IMR-90 (cell line): ENCODE measurements around the gene ARHGEF33. TPM values are rescaled to one million over a fixed set of nuclear protein-coding genes. Genes with fewer than 3 reads are reported as not detected.

Experiments used
- ATAC-seq: fragments of 200-7000 bp; cut with Tn5 transposase; 2 replicates; pipeline ENCODE4 v1.9.1; 2020; ENCODE audit warnings: low read depth, mild to moderate bottlenecking, moderate library complexity
- BruUV-seq: library from RNA; stranded (reverse); fragments of 400-500 nt; replicated peaks from 2 replicates; lab custom pipeline; 2021; lab: Mats Ljungman, UMichigan
- CTCF ChIA-PET: fragments of 300-600 bp; formaldehyde crosslinking; extraction: SDS; loops from one replicate; lab custom pipeline; 2021; ENCODE audit warnings: antibody characterized with exemption; lab: Yijun Ruan, JAX
- POLR2A ChIA-PET: fragments of 300-600 bp; sonication (Branson Sonifier 250); formaldehyde crosslinking; loops from one replicate; lab custom pipeline; 2022; ENCODE audit warnings: antibody characterized with exemption; ENCODE audit not compliant: unreplicated experiment; lab: Charles Lee
- DNase-seq: peaks from one replicate; pipeline ENCODE4 v3.0.0; 2013
- H2AFZ ChIP-seq: replicated peaks from 2 replicates; pipeline ENCODE3; 2013; ENCODE audit warnings: low read length, mild to moderate bottlenecking; ENCODE audit not compliant: poor library complexity
- H2AK5ac ChIP-seq: 2 replicates; pipeline ENCODE4 v1.6.1; 2013; ENCODE audit warnings: low read depth, low read length, inconsistent platforms
- H2AK9ac ChIP-seq: replicated peaks from 2 replicates; pipeline ENCODE3; 2013; ENCODE audit warnings: mild to moderate bottlenecking, low read depth, low read length, moderate library complexity; ENCODE audit not compliant: poor library complexity
- H2BK120ac ChIP-seq: 2 replicates; pipeline ENCODE4 v1.6.1; 2013; ENCODE audit warnings: low read depth, low read length, inconsistent platforms
- H2BK15ac ChIP-seq: 3 replicates; pipeline ENCODE4 v1.6.1; 2013; ENCODE audit warnings: low read depth, low read length, inconsistent platforms
- H2BK20ac ChIP-seq: 2 replicates; pipeline ENCODE4 v1.6.1; 2013; ENCODE audit warnings: low read depth, mild to moderate bottlenecking, inconsistent platforms, low read length, moderate library complexity
- H2BK5ac ChIP-seq: 2 replicates; pipeline ENCODE4 v1.6.1; 2013; ENCODE audit warnings: mild to moderate bottlenecking, low read depth, low read length, inconsistent platforms; ENCODE audit not compliant: poor library complexity, severe bottlenecking
- H3K14ac ChIP-seq: replicated peaks from 2 replicates; pipeline ENCODE4 v1.6.1; 2013; ENCODE audit warnings: low read depth, low read length, inconsistent platforms
- H3K18ac ChIP-seq: 2 replicates; pipeline ENCODE4 v1.6.1; 2013; ENCODE audit warnings: low read depth, low read length, control low read depth
- H3K23ac ChIP-seq: 2 replicates; pipeline ENCODE4 v1.6.1; 2013; ENCODE audit warnings: low read depth, low read length, inconsistent platforms
- H3K27ac ChIP-seq: 2 replicates; pipeline ENCODE4 v1.5.1; 2013; ENCODE audit warnings: mild to moderate bottlenecking, control low read depth, low read length; ENCODE audit not compliant: insufficient read depth
- H3K27me3 ChIP-seq: 2 replicates; pipeline ENCODE4 v1.6.1; 2013; ENCODE audit warnings: low read length; ENCODE audit not compliant: control insufficient read depth, insufficient read depth
- H3K36me3 ChIP-seq: 2 replicates; pipeline ENCODE4 v1.6.1; 2013; ENCODE audit warnings: low read length, mixed read lengths; ENCODE audit not compliant: control insufficient read depth, insufficient read depth
- H3K4ac ChIP-seq: 2 replicates; pipeline ENCODE4 v1.6.1; 2013; ENCODE audit warnings: low read depth, low read length, inconsistent platforms
- H3K4me1 ChIP-seq: 2 replicates; pipeline ENCODE4 v1.6.1; 2013; ENCODE audit warnings: low read length, mixed read lengths; ENCODE audit not compliant: control insufficient read depth, insufficient read depth
- H3K4me2 ChIP-seq: 2 replicates; pipeline ENCODE4 v1.6.1; 2013; ENCODE audit warnings: low read depth, mild to moderate bottlenecking, control low read depth, low read length, moderate library complexity
- H3K4me3 ChIP-seq: 2 replicates; pipeline ENCODE4 v1.5.1; 2013; ENCODE audit warnings: low read depth, mild to moderate bottlenecking, control low read depth, low read length, moderate library complexity; ENCODE audit not compliant: insufficient read depth
- H3K56ac ChIP-seq: 2 replicates; pipeline ENCODE4 v1.6.1; 2013; ENCODE audit warnings: low read length, inconsistent platforms; ENCODE audit not compliant: insufficient read depth; ENCODE audit errors: extremely low read depth
- H3K79me1 ChIP-seq, 2 experiments: 2 replicates each; pipeline ENCODE4 v1.6.1; 2013; ENCODE audit warnings: low read length in 2 of 2, inconsistent platforms in 1 of 2, low read depth in 1 of 2
- H3K9ac ChIP-seq: 2 replicates; pipeline ENCODE4 v1.6.1; 2013; ENCODE audit warnings: low read depth, low read length, control low read depth
- H3K9me1 ChIP-seq: 2 replicates; pipeline ENCODE4 v1.6.1; 2013; ENCODE audit warnings: low read length, inconsistent platforms; ENCODE audit not compliant: insufficient read depth
- H3K9me3 ChIP-seq: 2 replicates; pipeline ENCODE4 v1.6.1; 2013; ENCODE audit warnings: low read length; ENCODE audit not compliant: control insufficient read depth, insufficient read depth
- H4K20me1 ChIP-seq: 2 replicates; pipeline ENCODE4 v1.6.1; 2013; ENCODE audit warnings: low read length, inconsistent platforms; ENCODE audit not compliant: insufficient read depth
- H4K5ac ChIP-seq: 2 replicates; pipeline ENCODE4 v1.6.1; 2013; ENCODE audit warnings: mild to moderate bottlenecking, low read depth, low read length, control low read depth
- H4K8ac ChIP-seq, 2 experiments: 2 replicates each; pipeline ENCODE4 v1.6.1; 2013; ENCODE audit warnings: low read depth in 2 of 2, low read length in 2 of 2, control low read depth in 1 of 2, inconsistent platforms in 1 of 2
- H4K91ac ChIP-seq: 2 replicates; pipeline ENCODE4 v1.6.1; 2013; ENCODE audit warnings: low read depth, low read length, inconsistent platforms; ENCODE audit not compliant: insufficient read depth
- BHLHE40 ChIP-seq: fragments of 150-350 bp; IDR thresholded peaks from 2 replicates; pipeline ENCODE4 v1.6.1; 2016; ENCODE audit warnings: mild to moderate bottlenecking, low read depth, low read length
- CEBPB ChIP-seq: IDR thresholded peaks from 2 replicates; pipeline ENCODE4 v1.6.1; 2012; ENCODE audit warnings: low read depth, low read length, improper control_type of control experiment
- CHD1 ChIP-seq: IDR thresholded peaks from 2 replicates; pipeline ENCODE4 v1.6.1; 2012; ENCODE audit warnings: low read depth, low read length, improper control_type of control experiment
- FOS ChIP-seq: fragments of 150-350 bp; IDR thresholded peaks from 2 replicates; pipeline ENCODE4 v1.6.1; 2016; ENCODE audit warnings: low read depth, low read length
- MAFK ChIP-seq: IDR thresholded peaks from 2 replicates; pipeline ENCODE4 v1.6.1; 2012; ENCODE audit warnings: low read depth, low read length, improper control_type of control experiment
- MAZ ChIP-seq: IDR thresholded peaks from 2 replicates; pipeline ENCODE4 v1.6.1; 2012; ENCODE audit warnings: low read depth, mild to moderate bottlenecking, low read length, improper control_type of control experiment, moderate library complexity, borderline replicate concordance
- MXI1 ChIP-seq: IDR thresholded peaks from 2 replicates; pipeline ENCODE4 v1.6.1; 2012; ENCODE audit warnings: low read depth, mild to moderate bottlenecking, low read length, moderate library complexity, borderline replicate concordance
- NFE2L2 ChIP-seq: fragments of 150-350 bp; IDR thresholded peaks from 2 replicates; pipeline ENCODE4 v1.6.1; 2016; ENCODE audit warnings: low read depth, mild to moderate bottlenecking, low read length
- POLR2A ChIP-seq: IDR thresholded peaks from 2 replicates; pipeline ENCODE4 v1.6.1; 2012; ENCODE audit warnings: mild to moderate bottlenecking, low read depth, low read length
- RAD21 ChIP-seq: IDR thresholded peaks from 2 replicates; pipeline ENCODE4 v1.6.1; 2012; ENCODE audit warnings: low read length, improper control_type of control experiment
- RCOR1 ChIP-seq: IDR thresholded peaks from 2 replicates; pipeline ENCODE4 v1.6.1; 2012; ENCODE audit warnings: mild to moderate bottlenecking, low read length, improper control_type of control experiment; ENCODE audit not compliant: insufficient replicate concordance
- RFX5 ChIP-seq: IDR thresholded peaks from 2 replicates; pipeline ENCODE4 v1.8.0; 2012; ENCODE audit warnings: low read depth, mild to moderate bottlenecking, low read length, moderate library complexity
- SMC3 ChIP-seq: fragments of 150-350 bp; IDR thresholded peaks from 2 replicates; pipeline ENCODE4 v1.6.1; 2016; ENCODE audit warnings: low read depth, mild to moderate bottlenecking, antibody characterized with exemption, low read length, moderate library complexity
- dilution Hi-C: fragments of 300-500 bp; cut with HindIII; formaldehyde crosslinking; loops from one replicate; pipeline ENCODE4 v1.14.3; 2018; ENCODE audit warnings: low sequenced_read_pairs; ENCODE audit not compliant: unreplicated experiment
- in situ Hi-C: fragments of 300-500 bp; cut with MboI; formaldehyde crosslinking; loops from 3 replicates; pipeline ENCODE4 v1.14.3; 2019; ENCODE audit warnings: low sequenced_read_pairs, inconsistent platforms, mixed read lengths
- intact Hi-C: fragments of 100-400 bp; cut with micrococcal nuclease; formaldehyde crosslinking; loops from 2 replicates; pipeline ENCODE4 v1.10.0; 2022
- polyA plus RNA-seq, 3 experiments: library from polyadenylated mRNA; depleted of rRNA; stranded (reverse); fragments of >200 nt; gene quantifications; 2 replicates each; pipeline ENCODE4 v1.2.3, GENCODE V29; 2012; ENCODE audit warnings: low replicate concordance in 1 of 3
- total RNA-seq: library from RNA; depleted of rRNA; stranded (reverse); fragments of >200 nt; gene quantifications from 2 replicates; pipeline ENCODE4 v1.2.3, GENCODE V29; 2012
- TF ChIP-seq, protein P1 (sequence below): fragments of 150-350 bp; IDR thresholded peaks from 2 replicates; pipeline ENCODE4 v1.6.1; 2017; ENCODE audit warnings: mild to moderate bottlenecking, antibody characterized with exemption, low read length, low read depth
- TF ChIP-seq, protein P2 (sequence below): conservative IDR thresholded peaks from 2 replicates; pipeline ENCODE4 v1.5.1; 2012; ENCODE audit warnings: mild to moderate bottlenecking, low read depth, low read length, improper control_type of control experiment
- TF ChIP-seq, protein P3 (sequence below): fragments of 150-350 bp; IDR thresholded peaks from 2 replicates; pipeline ENCODE4 v1.6.1; 2016; ENCODE audit warnings: low read depth, mild to moderate bottlenecking, low read length, moderate library complexity, borderline replicate concordance

The ARHGEF33 gene
- total and polyA plus RNA-seq, 2 of the 4 experiments (the other 2 are of a cell fraction): 0.18 to 0.21 TPM

DNA sequence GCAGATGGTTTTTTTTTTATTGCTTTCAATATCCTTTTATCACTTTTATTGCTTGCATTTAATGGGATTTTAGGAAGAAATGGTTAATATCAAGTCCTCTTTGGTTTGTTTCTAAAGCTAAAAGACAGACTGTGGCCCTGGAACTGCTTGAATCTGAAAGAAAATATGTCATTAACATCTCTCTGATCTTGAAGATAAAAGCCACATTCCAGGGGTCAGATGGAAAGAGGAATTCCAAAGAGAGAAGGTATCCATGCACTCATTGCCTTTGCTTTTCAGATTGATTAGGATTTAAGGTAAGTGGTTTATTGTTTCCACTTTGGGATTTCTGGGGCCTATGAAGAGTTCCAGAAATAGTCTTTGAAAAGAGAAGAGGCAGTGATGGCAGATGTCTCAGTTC is 54.1 kb downstream of the ARHGEF33 start:
- H4K20me1 ChIP-seq: 0 out of 2 replicates have a peak, but pooled peaks cover 4% of the 10 kb centered on the region
- H4K91ac ChIP-seq: no peak overlapping the region
- H3K23ac ChIP-seq: no peak overlapping the region
- no peak overlapping the region for H2BK5ac ChIP-seq
- H2AFZ ChIP-seq: no peak overlapping the region
- intact Hi-C loops: no loop called here
- POLR2A ChIA-PET: no interaction called here
- no peak overlapping the region for H2BK15ac ChIP-seq
- H2BK20ac ChIP-seq: no peak overlapping the region
- no peak overlapping the region for H2AK9ac ChIP-seq
- dilution Hi-C loops: no loop called here
- no TSS peak for BruUV-seq
- CTCF ChIA-PET: interaction anchor here (0.6 kb wide), 1 partner anchor 1644 kb away, joined by 3 read pairs; no protein-coding TSS in a partner anchor
- DNase-seq (no peak), ATAC-seq (no peak)
- no peak overlapping the region for H3K9ac ChIP-seq
- no peaks in the 10 kb centered on the region for H3K9me3 ChIP-seq
- H3K4me2 ChIP-seq: no peak overlapping the region
- in situ Hi-C loops: loop anchor here (10.0 kb wide), 1 partner anchor 281 kb away; no protein-coding TSS in a partner anchor
- no peak overlapping the region for H4K8ac ChIP-seq
- no peak overlapping the region for H3K18ac ChIP-seq
- no peaks in the 10 kb centered on the region for H3K79me1 ChIP-seq
- H3K27ac ChIP-seq: no peak overlapping the region
- H3K14ac ChIP-seq: no peak overlapping the region
- no peak overlapping the region for H3K56ac ChIP-seq
- no peak overlapping the region for H2BK120ac ChIP-seq
- no peak overlapping the region for H2AK5ac ChIP-seq
- no peaks in the 10 kb centered on the region; the same call in 1 of the 2 replicates for H3K27me3 ChIP-seq
- 0 out of 2 replicates have a peak, but pooled peaks cover 2% of the 10 kb centered on the region for H3K4me1 ChIP-seq
- H3K9me1 ChIP-seq: no peaks in the 10 kb centered on the region
- no peak overlapping the region for H3K4me3 ChIP-seq
- no peak overlapping the region for H4K5ac ChIP-seq
- no peak overlapping the region for H3K4ac ChIP-seq
- no peaks in the 10 kb centered on the region for H3K36me3 ChIP-seq
- TF ChIP-seq POLR2A (no peak), RCOR1 (no peak), RFX5 (no peak), BHLHE40 (no peak), SMC3 (no peak), MXI1 (no peak), CEBPB (no peak), NFE2L2 (no peak), CHD1 (no peak), RAD21 (no peak), MAZ (no peak), MAFK (no peak), FOS (no peak)
- TF ChIP-seq, protein P1, sequence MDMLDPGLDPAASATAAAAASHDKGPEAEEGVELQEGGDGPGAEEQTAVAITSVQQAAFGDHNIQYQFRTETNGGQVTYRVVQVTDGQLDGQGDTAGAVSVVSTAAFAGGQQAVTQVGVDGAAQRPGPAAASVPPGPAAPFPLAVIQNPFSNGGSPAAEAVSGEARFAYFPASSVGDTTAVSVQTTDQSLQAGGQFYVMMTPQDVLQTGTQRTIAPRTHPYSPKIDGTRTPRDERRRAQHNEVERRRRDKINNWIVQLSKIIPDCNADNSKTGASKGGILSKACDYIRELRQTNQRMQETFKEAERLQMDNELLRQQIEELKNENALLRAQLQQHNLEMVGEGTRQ: no peak
- TF ChIP-seq, protein P2, sequence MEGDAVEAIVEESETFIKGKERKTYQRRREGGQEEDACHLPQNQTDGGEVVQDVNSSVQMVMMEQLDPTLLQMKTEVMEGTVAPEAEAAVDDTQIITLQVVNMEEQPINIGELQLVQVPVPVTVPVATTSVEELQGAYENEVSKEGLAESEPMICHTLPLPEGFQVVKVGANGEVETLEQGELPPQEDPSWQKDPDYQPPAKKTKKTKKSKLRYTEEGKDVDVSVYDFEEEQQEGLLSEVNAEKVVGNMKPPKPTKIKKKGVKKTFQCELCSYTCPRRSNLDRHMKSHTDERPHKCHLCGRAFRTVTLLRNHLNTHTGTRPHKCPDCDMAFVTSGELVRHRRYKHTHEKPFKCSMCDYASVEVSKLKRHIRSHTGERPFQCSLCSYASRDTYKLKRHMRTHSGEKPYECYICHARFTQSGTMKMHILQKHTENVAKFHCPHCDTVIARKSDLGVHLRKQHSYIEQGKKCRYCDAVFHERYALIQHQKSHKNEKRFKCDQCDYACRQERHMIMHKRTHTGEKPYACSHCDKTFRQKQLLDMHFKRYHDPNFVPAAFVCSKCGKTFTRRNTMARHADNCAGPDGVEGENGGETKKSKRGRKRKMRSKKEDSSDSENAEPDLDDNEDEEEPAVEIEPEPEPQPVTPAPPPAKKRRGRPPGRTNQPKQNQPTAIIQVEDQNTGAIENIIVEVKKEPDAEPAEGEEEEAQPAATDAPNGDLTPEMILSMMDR: no peak
- TF ChIP-seq, protein P3, sequence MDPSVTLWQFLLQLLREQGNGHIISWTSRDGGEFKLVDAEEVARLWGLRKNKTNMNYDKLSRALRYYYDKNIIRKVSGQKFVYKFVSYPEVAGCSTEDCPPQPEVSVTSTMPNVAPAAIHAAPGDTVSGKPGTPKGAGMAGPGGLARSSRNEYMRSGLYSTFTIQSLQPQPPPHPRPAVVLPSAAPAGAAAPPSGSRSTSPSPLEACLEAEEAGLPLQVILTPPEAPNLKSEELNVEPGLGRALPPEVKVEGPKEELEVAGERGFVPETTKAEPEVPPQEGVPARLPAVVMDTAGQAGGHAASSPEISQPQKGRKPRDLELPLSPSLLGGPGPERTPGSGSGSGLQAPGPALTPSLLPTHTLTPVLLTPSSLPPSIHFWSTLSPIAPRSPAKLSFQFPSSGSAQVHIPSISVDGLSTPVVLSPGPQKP: no peak
